AG10803 (cell line): Measurements from ENCODE around the gene KCND2.

Source experiments
- DNase-seq: peaks from one replicate; pipeline ENCODE4 v3.0.0; 2010; ENCODE audit warnings: low read depth
- H3K4me3 ChIP-seq: 2 replicates; pipeline ENCODE4 v1.5.1; 2011; ENCODE audit warnings: mild to moderate bottlenecking, low read length, control low read depth
- CTCF ChIP-seq: conservative IDR thresholded peaks from 2 replicates; pipeline ENCODE4 v1.5.1; 2011; ENCODE audit warnings: mild to moderate bottlenecking, low read length, control low read depth, inconsistent platforms

Gene KCND2

GRCh38 chr7:120587243-120587642, 314.3 kb downstream of the KCND2 start:
- DNase-seq: no peak
- no peak overlapping the region for H3K4me3 ChIP-seq
- TF ChIP-seq CTCF: no peak

GRCh38 chr7:120588416-120588815, 315.4 kb downstream of the KCND2 start:
- no peak for TF ChIP-seq CTCF
- DNase-seq: no peak
- H3K4me3 ChIP-seq: no peak overlapping the region

- no peak for TF ChIP-seq CTCF
- no peak overlapping the region for H3K4me3 ChIP-seq
- DNase-seq: no peak
Measured at GRCh38 chr7:120588862-120589261, 315.9 kb downstream of the KCND2 start.

GRCh38 chr7:120600607-120601006, 327.6 kb downstream of the KCND2 start:
- DNase-seq: no peak
- no peak overlapping the region for H3K4me3 ChIP-seq
- TF ChIP-seq CTCF: no peak

GRCh38 chr7:120603366-120603765, 330.4 kb downstream of the KCND2 start:
- TF ChIP-seq CTCF: no peak
- no peak overlapping the region for H3K4me3 ChIP-seq
- no peak for DNase-seq

GRCh38 chr7:120609136-120609753, 336.3 kb downstream of the KCND2 start:
- no peak for DNase-seq
- no peak for TF ChIP-seq CTCF
- H3K4me3 ChIP-seq: no peak overlapping the region

- no peak overlapping the region for H3K4me3 ChIP-seq
- no peak for DNase-seq
- no peak for TF ChIP-seq CTCF
Measured at GRCh38 chr7:120611975-120612374, 339.0 kb downstream of the KCND2 start.
